Activated CD4-positive, alpha-beta T cell treated with anti-CD3 and anti-CD28 coated beads, Interleukin-2, amount 50 U/mL, for 48 hours (primary cell): ENCODE measurements around the gene OXLD1.

Source experiments
- DNase-seq, 2 experiments: peaks; one replicate each; pipeline ENCODE4 v3.0.0-alpha.2; 2020

Gene OXLD1

GRCh38 chr17:81701288-81702071 is 35.1 kb upstream of the OXLD1 start:
- peak; percentile 25 to 30 for DNase-seq

DNA sequence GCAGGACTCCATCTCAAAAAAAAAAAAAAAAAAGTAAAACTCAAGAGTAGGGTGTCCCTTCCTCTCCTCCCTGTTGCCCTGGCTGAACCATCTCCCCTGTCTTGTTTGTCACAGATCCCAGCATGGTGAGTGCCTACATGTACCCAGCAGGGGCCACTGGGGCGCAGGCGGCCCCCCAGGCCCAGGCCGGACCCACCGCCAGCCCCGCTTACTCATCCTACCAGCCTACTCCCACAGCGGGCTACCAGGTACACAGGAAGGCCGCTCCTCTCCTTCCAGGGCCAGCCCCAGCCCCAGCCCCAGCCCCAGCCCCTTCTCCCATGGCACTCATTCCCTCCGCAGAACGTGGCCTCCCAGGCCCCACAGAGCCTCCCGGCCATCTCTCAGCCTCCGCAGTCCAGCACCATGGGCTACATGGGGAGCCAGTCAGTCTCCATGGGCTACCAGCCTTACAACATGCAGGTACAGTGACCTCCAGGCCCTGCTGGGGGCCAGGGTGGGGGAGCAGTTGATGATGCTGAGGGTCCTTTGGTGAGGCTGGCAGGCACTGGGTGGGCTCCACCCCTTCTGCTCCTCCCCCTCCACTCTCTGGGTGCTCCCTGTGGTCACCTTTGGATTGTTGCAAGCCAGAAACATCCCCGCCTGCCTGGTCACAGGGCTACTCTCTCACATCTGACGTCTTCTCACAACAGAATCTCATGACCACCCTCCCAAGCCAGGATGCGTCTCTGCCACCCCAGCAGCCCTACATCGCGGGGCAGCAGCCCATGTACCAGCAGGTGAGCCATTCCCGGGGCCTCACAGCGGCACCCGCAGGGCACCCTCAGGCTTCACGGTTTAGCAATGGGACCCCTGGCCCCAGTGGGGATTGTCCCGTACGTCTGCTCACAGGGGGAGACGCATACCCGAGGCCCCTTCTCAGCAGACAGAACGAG is 34.2 kb upstream of the OXLD1 start:
- no peak for DNase-seq

DNA sequence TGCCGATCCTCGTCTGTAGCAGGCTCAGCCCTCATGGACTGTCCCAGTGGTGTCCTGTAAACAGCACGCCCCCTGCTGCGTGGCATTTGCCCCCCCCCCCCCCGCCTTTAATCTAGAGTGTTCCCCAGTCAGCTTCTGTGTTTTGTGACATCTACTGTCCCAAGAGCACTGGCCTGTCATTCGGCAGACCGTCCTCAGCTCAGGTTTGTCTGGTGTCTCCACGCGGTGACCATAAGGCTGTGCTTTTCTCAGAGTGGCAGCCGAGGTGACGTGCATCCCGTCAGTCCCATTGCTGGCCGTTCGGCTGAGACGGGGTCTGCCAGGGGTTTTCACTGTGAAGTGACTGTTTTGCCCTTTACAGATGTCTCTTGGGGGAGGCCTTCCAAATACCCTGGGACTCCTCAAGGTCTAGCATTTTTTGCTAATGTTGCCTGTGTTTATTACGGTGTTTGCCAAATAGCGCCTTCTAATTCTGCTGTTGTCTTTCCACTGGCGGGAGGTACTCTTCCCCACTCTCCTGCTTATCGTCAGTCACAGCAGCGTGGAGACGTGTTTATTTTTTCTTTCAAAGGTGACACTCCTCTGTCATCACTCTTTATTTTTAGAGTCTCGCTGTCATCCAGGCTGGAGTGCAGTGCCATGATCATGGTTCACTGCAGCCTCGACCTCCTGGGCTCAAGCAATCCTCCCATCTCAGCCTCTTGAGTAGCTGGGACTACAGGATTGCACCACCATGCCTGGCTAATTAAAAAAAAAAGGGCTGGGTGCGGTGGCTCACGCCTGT is 31.0 kb upstream of the OXLD1 start:
- no peak for DNase-seq

- DNase-seq, result no peak
Measured at GRCh38 chr17:81696218-81696941, 30.0 kb upstream of the OXLD1 start.

GRCh38 chr17:81695801-81696200 is 29.4 kb upstream of the OXLD1 start:
- no peak for DNase-seq

DNA sequence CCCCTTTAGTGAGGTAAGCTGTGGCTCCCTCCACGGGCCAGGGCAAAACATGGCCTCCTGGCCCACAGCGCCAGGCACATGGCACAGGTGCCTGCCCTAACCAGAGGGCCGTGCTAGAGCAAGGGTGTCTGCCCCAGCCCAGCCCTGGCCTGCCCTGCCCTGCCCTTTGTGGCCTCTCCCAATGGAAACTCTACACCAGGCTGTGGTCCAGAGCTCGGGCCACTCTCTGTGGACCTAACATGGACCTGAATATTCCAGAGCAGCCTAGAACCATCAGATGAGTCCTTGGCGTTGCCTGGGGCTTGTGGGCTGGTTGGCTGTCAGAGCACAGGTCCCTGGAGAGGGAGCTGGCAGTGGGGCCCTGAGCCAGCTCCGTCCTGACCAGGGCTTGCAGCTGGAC is 28.8 kb upstream of the OXLD1 start:
- DNase-seq, result no peak

- DNase-seq, result no peak
Measured at GRCh38 chr17:81694810-81695209, 28.4 kb upstream of the OXLD1 start.

GRCh38 chr17:81693509-81694210 is 27.3 kb upstream of the OXLD1 start:
- DNase-seq, result no peak

- DNase-seq, result no peak
Measured at GRCh38 chr17:81691608-81692007, 25.2 kb upstream of the OXLD1 start.

- DNase-seq, result no peak
Measured at GRCh38 chr17:81691196-81691595, 24.8 kb upstream of the OXLD1 start.

- no peak for DNase-seq
Measured at GRCh38 chr17:81690549-81690948, 24.1 kb upstream of the OXLD1 start.

DNA sequence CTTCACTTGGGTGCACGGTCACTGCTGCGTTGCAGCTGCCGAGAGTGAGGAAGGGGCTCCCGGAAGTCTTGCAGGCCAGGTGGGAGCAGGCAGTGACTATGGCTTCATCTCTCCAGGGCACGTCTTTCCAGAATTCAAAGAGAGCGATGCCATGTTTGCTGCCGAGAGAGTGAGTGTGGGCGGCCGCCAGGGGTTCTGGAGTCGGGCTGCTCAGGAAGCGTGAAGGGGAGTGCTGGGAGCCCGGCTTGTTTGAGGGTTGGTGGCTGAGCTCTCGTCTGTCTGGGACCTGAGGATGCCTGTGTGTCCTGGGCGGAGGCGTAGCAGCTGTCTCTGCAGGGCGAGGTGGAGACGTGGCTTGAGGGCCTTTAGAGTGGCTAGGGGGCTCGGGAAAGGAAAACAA is 23.7 kb upstream of the OXLD1 start:
- DNase-seq, result no peak

- DNase-seq, result no peak
Measured at GRCh38 chr17:81688616-81689015, 22.2 kb upstream of the OXLD1 start.

GRCh38 chr17:81687770-81688541 is 21.6 kb upstream of the OXLD1 start:
- no peak for DNase-seq

GRCh38 chr17:81686614-81687013 is 20.2 kb upstream of the OXLD1 start:
- DNase-seq, result no peak

GRCh38 chr17:81685108-81685507 is 18.7 kb upstream of the OXLD1 start:
- peak; percentile 57 to 60 for DNase-seq

DNA sequence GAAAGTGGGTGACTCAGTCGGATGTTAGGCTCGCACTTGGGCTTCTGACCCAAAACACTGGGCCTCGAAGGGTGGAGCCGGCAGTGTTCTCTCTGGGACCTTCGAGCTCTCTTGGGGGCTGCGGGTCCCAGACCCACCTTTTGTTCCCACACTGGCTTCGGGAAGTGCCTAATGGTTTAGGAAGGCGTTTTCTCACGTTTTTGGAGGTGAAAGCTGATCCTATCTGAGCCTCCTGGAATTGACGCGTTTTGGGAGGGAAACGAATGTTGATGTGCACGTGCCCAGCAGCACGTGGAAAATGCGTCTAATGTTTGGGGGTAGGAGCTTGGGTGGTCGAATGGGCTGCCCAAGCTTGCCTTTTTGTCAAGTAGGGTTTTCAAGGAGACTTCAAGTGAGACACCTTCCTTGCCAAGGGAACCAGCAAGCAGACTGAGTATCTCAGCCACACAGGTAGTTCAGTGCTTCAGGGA is 18.1 kb upstream of the OXLD1 start:
- DNase-seq, result peak in 1 of 2 experiments; percentile 16

GRCh38 chr17:81683584-81684441 is 17.4 kb upstream of the OXLD1 start, which contains the start of the genes ARL16 and HGS:
Gene ARL16, minus strand, starts transcription at chr17:81683797. Its CDS starts 44 bp downstream, at chr17:81683753.
Gene HGS, plus strand, starts transcription at chr17:81684011. Its CDS starts 56 bp downstream, at chr17:81684067.
- peak; percentile 97 to 98 for DNase-seq

DNA sequence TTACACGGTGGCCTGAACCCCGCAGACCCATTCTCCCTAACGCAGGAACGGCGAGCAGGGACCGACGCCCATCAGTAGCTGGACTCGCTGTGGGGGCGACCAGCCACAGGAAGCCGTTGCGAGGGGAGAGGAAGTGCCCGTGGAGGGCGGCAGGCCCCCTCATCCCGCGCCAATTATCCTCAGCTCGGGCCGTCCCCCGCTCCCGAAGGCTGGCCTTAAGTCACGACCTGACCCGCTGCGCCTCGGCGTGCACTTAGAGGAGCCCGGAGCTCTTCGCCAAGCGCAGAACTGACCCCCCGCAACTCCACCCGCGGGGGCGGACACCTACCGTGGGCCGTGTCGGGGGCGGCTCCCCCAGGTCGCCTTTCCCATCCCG is 16.8 kb upstream of the OXLD1 start:
- peak in 1 of 2 experiments; percentile 24 for DNase-seq
